ENCODE data around the gene IQCE. TPM values are rescaled to one million over a fixed set of nuclear protein-coding genes. Genes with fewer than 3 reads are reported as not detected.

Gene IQCE
- total RNA-seq, 2 donors from 2014 or later, result 6.6 to 9.1 TPM

DNA sequence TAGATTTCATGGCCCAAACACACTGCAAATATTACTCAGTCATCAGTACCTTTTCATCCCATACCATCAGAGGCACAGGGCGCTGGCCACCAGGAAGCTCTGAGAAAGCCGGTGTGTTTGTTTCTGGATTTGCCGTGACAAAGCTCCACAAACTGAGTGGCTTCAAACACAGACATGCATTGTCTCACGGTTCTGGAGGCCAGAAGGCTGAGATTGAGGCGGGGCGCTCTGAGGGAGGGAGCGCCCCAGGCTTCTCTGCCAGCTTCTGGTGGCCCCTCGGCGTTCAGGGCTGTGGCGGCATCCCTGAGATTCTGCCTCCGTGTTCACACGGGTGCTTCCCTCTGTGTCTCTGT is 69.3 kb downstream of the IQCE start:
- Histone ChIP-seq H3K4me3 (no peak overlapping the region), H3K4me1 (peaks cover 0 to 51% of the 10 kb centered on the region in 2 donors), H3K9me3 (no peaks in the 10 kb centered on the region), H3K36me3 (no peaks in the 10 kb centered on the region), H3K27me3 (no peaks in the 10 kb centered on the region), H3K27ac (no peak overlapping the region)
- DNase-seq (ENCODE audit: low spot score), result no peak
- TF ChIP-seq, protein P1, sequence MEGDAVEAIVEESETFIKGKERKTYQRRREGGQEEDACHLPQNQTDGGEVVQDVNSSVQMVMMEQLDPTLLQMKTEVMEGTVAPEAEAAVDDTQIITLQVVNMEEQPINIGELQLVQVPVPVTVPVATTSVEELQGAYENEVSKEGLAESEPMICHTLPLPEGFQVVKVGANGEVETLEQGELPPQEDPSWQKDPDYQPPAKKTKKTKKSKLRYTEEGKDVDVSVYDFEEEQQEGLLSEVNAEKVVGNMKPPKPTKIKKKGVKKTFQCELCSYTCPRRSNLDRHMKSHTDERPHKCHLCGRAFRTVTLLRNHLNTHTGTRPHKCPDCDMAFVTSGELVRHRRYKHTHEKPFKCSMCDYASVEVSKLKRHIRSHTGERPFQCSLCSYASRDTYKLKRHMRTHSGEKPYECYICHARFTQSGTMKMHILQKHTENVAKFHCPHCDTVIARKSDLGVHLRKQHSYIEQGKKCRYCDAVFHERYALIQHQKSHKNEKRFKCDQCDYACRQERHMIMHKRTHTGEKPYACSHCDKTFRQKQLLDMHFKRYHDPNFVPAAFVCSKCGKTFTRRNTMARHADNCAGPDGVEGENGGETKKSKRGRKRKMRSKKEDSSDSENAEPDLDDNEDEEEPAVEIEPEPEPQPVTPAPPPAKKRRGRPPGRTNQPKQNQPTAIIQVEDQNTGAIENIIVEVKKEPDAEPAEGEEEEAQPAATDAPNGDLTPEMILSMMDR (IDR thresholded peaks at IDR 0.05), result no peak

DNA sequence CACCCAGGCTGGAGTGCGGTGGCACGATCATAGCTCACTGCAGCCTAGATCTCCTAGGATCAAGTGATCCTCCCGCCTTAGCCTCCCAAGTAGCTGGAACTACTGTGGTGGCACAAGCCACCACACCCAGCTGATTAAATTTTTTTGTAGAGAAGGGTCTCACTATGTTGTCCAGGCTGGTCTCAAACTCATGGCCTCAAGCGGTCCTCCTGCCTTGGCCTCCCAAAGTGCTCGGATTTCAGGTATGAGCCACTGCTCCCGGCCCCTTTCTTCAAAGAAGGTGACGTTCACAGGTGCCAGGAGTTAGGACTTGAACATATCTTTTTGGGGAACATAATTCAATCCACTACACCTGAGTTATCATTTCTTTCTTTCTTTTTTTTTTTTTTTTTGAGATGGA is 70.1 kb downstream of the IQCE start:
- H3K36me3 ChIP-seq, result no peaks in the 10 kb centered on the region
- peaks cover 0 to 53% of the 10 kb centered on the region in 2 donors for H3K4me1 ChIP-seq
- DNase-seq (ENCODE audit: low spot score), result no peak
- no peak overlapping the region for H3K4me3 ChIP-seq
- H3K27ac ChIP-seq, result no peak overlapping the region
- H3K9me3 ChIP-seq, result no peaks in the 10 kb centered on the region
- TF ChIP-seq, protein P1 (IDR thresholded peaks at IDR 0.05), result no peak
- H3K27me3 ChIP-seq, result no peaks in the 10 kb centered on the region

DNA sequence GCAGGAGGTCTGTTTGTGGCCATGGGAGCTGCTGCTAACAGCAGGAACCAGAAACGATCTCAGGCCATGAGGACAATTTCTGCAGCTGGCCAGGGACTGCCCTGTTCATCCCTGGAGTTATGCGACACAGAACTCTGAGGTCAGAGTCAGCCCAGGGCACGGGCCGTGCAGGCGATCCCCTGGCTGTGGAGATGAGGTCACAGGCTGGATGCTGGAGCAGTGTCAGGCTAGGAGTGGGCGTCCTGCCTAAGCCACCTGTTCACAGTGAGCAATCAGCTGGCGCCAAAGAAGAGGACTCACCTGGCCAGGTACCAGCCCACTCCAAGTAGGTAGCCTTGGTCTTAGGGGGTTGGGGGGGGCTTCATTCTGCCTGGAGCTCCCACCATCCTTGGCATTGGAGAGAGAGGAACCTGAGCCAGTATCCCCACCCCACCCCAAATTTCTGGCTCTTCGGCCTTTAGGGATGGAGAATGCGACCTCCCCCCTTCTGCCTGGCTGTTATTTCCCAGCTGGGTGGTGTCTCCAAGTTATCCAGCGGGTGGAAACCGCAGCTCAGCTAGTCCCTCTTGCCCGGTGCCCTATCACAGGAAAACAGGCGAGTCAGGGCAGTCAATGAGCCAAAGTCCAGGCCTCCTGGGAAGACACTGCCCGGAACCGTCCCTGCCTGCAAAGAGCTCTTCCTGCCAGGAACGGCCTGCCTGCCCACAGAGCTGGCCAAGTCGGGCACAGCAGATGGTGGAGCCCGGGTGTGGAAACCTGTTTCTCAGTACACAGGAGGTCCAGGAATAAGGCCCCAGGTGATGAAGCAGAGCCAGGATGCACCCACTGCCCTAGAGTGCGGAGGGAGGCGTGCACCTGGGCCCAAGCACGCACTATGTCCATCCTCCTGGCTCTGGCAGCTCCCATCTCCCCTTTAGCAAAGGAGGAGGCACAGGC is 71.2 kb downstream of the IQCE start:
- Histone ChIP-seq H3K4me1 (peaks cover 0 to 56% of the 10 kb centered on the region in 2 donors), H3K9me3 (no peaks in the 10 kb centered on the region), H3K27me3 (no peaks in the 10 kb centered on the region), H3K4me3 (no peak overlapping the region), H3K27ac (no peak overlapping the region), H3K36me3 (no peaks in the 10 kb centered on the region)
- TF ChIP-seq, protein P1 (IDR thresholded peaks at IDR 0.05), result no peak
- DNase-seq (ENCODE audit: low spot score), result no peak

DNA sequence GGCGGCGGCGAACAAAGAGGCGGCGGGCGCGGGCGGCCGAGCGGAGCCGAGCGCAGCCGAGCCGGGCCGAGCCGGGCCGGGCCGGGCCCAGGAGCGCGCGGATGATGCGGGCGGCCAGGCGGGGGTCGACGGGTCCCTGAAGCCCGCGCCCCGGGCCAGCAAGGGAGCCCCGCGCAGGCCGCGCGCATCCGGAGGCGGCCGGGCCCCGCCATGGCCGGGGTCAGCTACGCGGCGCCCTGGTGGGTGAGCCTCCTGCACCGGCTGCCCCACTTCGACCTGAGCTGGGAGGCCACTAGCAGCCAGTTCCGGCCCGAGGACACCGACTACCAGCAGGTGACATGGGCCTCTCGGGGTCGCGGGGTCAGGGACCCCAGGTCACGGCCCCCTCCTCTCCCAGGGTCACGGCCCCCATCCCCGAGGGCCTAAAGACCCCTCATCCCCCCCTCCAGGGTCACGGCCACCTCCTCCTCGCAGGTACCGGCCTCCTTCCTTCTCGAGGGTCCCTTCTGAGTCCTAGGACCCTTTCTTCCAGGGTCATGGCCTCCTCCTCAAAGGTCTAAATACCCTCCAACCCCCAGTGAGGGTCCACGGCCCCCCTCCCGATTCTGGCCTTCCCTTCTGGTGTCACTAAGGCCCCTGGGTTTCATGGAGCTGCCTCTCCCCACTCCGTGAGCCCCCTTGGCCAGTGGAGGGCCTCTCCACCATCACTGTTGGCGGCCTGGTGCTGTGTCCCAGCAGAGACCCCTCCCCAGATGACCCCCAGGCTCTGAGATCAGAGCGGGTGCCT is 73.4 kb downstream of the IQCE start, which contains the start of gene TTYH3:
Gene TTYH3, plus strand, starts transcription at position 41 of the 787 bp plus-strand sequence. Its CDS starts 170 bp downstream, at position 211.
- Histone ChIP-seq H3K4me1 (peaks cover 0 to 73% of the 10 kb centered on the region in 2 donors), H3K9me3 (no peaks in the 10 kb centered on the region), H3K27ac (peak within 1 kb of the TSS; percentile 81 to 89), H3K36me3 (no peaks in the 10 kb centered on the region), H3K27me3 (no peaks in the 10 kb centered on the region), H3K4me3 (peak within 1 kb of the TSS; percentile 62 to 80)
- TF ChIP-seq, protein P1 (IDR thresholded peaks at IDR 0.05), result no peak
- DNase-seq (ENCODE audit: low spot score), result no peak

DNA sequence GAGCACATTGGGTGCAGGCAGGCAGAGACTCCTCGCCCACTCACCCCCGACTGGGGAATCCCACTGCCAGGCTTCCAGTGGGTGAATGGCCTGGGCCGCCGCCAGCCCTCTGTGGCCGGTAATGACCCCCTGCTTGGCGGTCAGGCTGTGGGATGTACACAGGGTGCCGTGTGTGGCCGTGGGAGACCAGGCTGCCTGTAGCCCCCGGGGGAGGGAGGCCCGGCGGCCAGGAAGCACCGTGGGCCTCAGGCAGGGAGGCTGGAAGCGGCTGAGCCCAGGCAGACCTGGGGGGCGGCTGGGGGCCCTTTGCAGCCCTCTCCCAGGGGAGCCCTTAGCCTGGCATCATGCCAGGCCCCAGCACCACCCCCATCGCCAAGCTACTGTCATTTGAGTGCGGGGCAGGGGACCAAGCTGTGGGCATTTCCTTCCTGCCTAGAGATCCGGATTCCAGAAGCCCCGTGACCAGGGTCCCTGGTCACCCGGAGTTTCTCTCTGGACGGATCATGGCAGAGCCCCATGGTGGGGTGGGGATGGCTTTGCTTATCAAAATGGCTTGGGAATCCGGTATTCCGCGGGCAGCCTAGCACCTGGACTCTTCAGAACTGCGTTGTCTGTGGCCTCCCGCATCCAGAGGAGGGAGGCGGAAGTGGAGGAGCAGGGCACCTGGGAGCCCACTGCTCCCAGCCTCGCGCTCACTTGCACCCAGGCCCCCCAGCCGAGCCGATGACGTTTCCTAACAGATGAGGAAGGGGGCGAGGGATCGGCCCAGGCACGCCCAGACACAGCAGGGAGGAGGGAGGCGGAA is 74.2 kb downstream of the IQCE start:
- DNase-seq (ENCODE audit: low spot score), result peak; percentile 78
- no peaks in the 10 kb centered on the region for H3K27me3 ChIP-seq
- H3K27ac ChIP-seq, result peak overlapping the region; percentile 81 to 89
- no peaks in the 10 kb centered on the region for H3K9me3 ChIP-seq
- TF ChIP-seq, protein P1 (IDR thresholded peaks at IDR 0.05), result no peak
- H3K36me3 ChIP-seq, result no peaks in the 10 kb centered on the region
- peak overlapping the region; percentile 62 to 80 for H3K4me3 ChIP-seq
- H3K4me1 ChIP-seq, result peaks cover 0 to 74% of the 10 kb centered on the region in 2 donors

Data from right atrium auricular region (tissue), 2 donors.